HEK293T (cell line): ENCODE data around the gene SHC4.

Experiments used
- CTCF ChIA-PET: fragments of 350-600 bp; formaldehyde crosslinking; extraction: SDS; loops from one replicate; lab custom pipeline; 2021; ENCODE audit warnings: antibody characterized with exemption, inconsistent platforms; lab: Yijun Ruan, JAX
- POLR2A ChIA-PET: fragments of 350-600 bp; formaldehyde crosslinking; extraction: SDS; loops from one replicate; lab custom pipeline; 2020; ENCODE audit warnings: antibody characterized with exemption, inconsistent platforms; lab: Yijun Ruan, JAX
- DNase-seq: peaks from one replicate; pipeline ENCODE4 v3.0.0; 2012; ENCODE audit warnings: mixed read lengths; ENCODE audit errors: extremely low spot score
- ARNT ChIP-seq: fragments of 450-650 bp; IDR thresholded peaks from 2 replicates; pipeline ENCODE4 v1.6.1; 2017; ENCODE audit warnings: mild to moderate bottlenecking
- BHLHE40 ChIP-seq: fragments of 450-650 bp; IDR thresholded peaks from 2 replicates; pipeline ENCODE4 v1.6.1; 2016; ENCODE audit warnings: mild to moderate bottlenecking, moderate library complexity, borderline replicate concordance
- CTBP1 ChIP-seq: fragments of 450-650 bp; IDR thresholded peaks from 2 replicates; pipeline ENCODE4 v1.6.1; 2016; ENCODE audit warnings: borderline replicate concordance
- ELF4 ChIP-seq: fragments of 450-650 bp; IDR thresholded peaks from 2 replicates; pipeline ENCODE4 v1.6.1; 2017; ENCODE audit warnings: antibody characterized with exemption
- FOXA1 ChIP-seq: fragments of 450-650 bp; IDR thresholded peaks from 2 replicates; pipeline ENCODE4 v1.6.1; 2016; ENCODE audit warnings: mild to moderate bottlenecking
- FOXK2 ChIP-seq: fragments of 450-650 bp; IDR thresholded peaks from 2 replicates; pipeline ENCODE4 v1.6.1; 2016; ENCODE audit warnings: mild to moderate bottlenecking
- FOXM1 ChIP-seq: fragments of 450-650 bp; IDR thresholded peaks from 2 replicates; pipeline ENCODE4 v1.6.1; 2017; ENCODE audit warnings: mild to moderate bottlenecking, borderline replicate concordance
- HDGF ChIP-seq: fragments of 450-650 bp; IDR thresholded peaks from 2 replicates; pipeline ENCODE4 v1.6.1; 2017; ENCODE audit warnings: antibody characterized with exemption, borderline replicate concordance
- L3MBTL2 ChIP-seq: fragments of 450-650 bp; conservative IDR thresholded peaks from 2 replicates; pipeline ENCODE4 v1.6.1; 2016; ENCODE audit warnings: mild to moderate bottlenecking
- LEF1 ChIP-seq: fragments of 450-650 bp; IDR thresholded peaks from 2 replicates; pipeline ENCODE4 v1.6.1; 2017; ENCODE audit warnings: mild to moderate bottlenecking, borderline replicate concordance
- NFRKB ChIP-seq: fragments of 450-650 bp; IDR thresholded peaks from 2 replicates; pipeline ENCODE4 v1.6.1; 2016; ENCODE audit warnings: mild to moderate bottlenecking, moderate library complexity
- SP1 ChIP-seq: fragments of 450-650 bp; IDR thresholded peaks from 2 replicates; pipeline ENCODE4 v1.6.1; 2017
- SUZ12 ChIP-seq: fragments of 450-650 bp; IDR thresholded peaks from 2 replicates; pipeline ENCODE4 v1.6.1; 2016; ENCODE audit warnings: mild to moderate bottlenecking
- TARDBP ChIP-seq: fragments of 450-650 bp; IDR thresholded peaks from 2 replicates; pipeline ENCODE4 v1.6.1; 2016
- ZNF384 ChIP-seq: fragments of 450-650 bp; IDR thresholded peaks from 2 replicates; pipeline ENCODE4 v1.6.1; 2016
- TF ChIP-seq, protein P1 (sequence below): fragments of 450-650 bp; IDR thresholded peaks from 2 replicates; pipeline ENCODE4 v1.6.1; 2016

The SHC4 gene

DNA sequence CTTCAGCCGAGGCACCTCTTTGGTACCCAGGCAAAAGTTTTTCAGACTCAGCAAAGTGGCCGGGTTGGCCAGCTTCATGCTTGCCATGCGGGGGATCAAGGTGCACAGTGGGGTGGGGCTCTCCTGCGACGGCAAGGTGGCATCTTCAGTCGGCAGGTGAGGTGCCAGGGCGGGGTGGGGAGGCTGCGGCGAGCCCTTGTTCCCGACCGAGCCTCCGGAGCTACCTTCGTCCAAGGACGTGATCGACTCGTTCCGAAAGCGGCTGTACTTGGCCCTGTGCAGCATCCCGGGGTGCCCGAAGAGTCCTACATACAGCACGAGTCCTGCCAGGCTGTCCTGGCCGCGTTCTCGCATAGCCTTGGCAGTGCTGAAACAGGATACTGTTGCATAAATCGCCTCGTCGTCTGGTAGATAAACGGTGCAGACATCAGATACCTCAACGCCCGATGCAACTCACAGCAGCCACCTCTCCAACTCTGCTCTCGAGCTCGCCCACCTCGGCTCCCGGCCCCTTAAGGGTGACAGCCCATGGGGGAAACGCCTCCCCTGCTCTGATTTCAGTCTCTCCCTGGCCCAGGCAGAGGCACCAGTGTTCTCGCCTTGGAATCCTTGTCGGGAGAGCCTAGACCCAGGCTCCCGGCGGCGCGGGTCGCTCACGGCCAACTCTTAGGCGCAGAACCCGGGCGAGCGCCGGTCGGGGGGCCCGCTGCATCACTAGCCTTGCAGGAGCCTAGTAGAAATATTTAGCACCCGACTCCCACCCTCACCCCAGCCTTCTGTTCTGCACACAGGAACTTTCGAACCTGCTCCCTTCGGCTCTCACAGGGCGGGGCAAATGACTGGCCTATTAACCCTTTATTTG lies 826 bp downstream of the SHC4 start:
- TF ChIP-seq, protein P1, sequence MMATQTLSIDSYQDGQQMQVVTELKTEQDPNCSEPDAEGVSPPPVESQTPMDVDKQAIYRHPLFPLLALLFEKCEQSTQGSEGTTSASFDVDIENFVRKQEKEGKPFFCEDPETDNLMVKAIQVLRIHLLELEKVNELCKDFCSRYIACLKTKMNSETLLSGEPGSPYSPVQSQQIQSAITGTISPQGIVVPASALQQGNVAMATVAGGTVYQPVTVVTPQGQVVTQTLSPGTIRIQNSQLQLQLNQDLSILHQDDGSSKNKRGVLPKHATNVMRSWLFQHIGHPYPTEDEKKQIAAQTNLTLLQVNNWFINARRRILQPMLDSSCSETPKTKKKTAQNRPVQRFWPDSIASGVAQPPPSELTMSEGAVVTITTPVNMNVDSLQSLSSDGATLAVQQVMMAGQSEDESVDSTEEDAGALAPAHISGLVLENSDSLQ, result no peak
- no peak for TF ChIP-seq LEF1
- no peak for TF ChIP-seq FOXA1
- no peak for TF ChIP-seq SP1
- TF ChIP-seq L3MBTL2, result no peak
- no peak for TF ChIP-seq SUZ12
- no peak for TF ChIP-seq NFRKB
- no peak for TF ChIP-seq BHLHE40
- no peak for TF ChIP-seq HDGF
- no peak for TF ChIP-seq CTBP1
- no peak for TF ChIP-seq ARNT
- TF ChIP-seq TARDBP, result no peak
- no peak for TF ChIP-seq ELF4
- no peak for TF ChIP-seq FOXM1
- TF ChIP-seq ZNF384, result no peak
- TF ChIP-seq FOXK2, result no peak
- ChIA-PET POLR2A (interaction anchor here (1.4 to 5.9 kb wide), 3 partner anchors 12 to 85 kb away, joined by 3 to 35 read pairs (median 16); partner anchors contain the start of gene EID1), CTCF (interaction anchor here (0.7 to 3.8 kb wide), 3 partner anchors 13 to 1165 kb away, joined by 9 to 29 read pairs (median 12); no protein-coding TSS in a partner anchor)
- DNase-seq, result peak; percentile 11

DNA sequence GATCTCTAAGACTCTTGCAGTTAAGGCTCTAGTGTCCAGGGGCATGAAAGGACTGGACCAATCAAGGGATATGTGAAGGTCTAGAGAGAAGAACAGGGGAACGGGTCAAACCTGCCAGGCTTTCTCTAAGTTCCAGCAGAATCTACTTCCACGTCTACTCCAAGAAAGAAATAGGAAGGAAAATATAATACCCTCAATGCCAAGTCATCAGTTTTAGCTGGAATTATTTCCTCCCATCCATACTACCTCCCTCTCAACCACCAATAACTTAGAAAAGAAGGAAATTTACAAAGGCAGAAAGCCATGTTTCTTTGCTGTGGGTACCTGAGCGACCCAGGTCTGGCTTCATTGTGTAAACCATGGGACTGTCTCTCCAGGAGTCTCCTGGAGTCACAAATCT lies 7.8 kb downstream of the SHC4 start:
- ChIA-PET CTCF (no interaction called here), POLR2A (no interaction called here)
- no peak for TF ChIP-seq FOXK2
- no peak for TF ChIP-seq BHLHE40
- TF ChIP-seq, protein P1, result no peak
- TF ChIP-seq ARNT, result no peak
- TF ChIP-seq L3MBTL2, result no peak
- TF ChIP-seq SP1, result no peak
- no peak for TF ChIP-seq CTBP1
- no peak for TF ChIP-seq HDGF
- no peak for TF ChIP-seq TARDBP
- no peak for TF ChIP-seq LEF1
- TF ChIP-seq SUZ12, result no peak
- DNase-seq, result no peak

DNA sequence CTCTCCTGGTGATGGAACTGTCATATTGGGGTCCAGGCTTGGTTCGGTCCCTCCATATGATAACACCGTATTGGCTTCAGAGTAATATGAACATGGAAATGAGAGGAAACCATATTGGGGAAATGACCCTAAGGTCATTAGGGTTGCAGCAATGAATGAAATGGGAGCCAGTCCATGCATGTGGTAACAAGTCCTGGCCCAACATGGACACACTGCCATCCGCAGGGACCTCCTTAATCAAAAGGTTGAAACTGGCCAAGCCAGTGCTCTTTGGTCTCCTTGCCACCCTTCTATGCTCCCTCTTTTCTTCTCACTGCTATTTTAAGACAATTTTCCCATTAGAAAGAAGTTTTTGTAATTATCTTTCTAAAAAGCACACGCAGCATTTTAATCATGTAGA lies 8.3 kb downstream of the SHC4 start:
- ChIA-PET POLR2A (no interaction called here), CTCF (no interaction called here)
- no peak for DNase-seq
- no peak for TF ChIP-seq NFRKB
- TF ChIP-seq TARDBP, result no peak

DNA sequence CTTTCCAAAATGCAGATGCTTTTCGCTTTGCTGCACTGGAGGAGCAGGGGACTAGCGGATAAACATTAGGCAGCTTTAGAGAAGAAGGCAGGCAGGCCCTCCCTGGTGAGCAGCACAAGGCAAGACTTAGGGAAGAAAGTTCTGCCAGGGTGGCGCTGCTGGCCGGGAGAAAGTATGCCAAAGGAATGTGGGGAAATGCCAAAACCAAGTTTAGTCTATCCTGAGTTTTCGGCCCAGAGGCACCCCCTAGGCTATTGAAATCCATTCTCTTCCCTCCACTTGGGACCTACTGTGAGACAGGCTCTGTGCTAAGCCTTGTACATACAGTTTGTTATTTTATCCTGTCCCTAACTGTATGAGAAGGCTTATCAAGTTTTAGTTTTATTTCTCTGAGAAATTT lies 9.2 kb downstream of the SHC4 start:
- ChIA-PET CTCF (no interaction called here), POLR2A (no interaction called here)

DNA sequence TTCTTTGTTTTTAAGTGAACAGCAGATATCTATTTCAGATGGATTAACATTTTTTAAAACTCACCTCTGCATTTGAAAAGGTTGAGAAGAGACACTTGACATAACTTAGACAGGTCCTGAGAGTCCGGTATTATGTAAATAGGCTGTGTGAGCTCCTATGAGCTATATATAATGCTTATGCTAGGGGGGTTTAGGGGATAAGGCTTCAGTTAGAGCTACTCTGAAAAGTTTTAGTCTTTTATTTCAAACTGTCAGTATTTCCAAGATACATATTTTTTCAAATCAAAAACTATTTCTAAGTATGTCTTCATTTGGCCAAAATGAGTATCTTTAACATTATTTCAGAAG lies 16.9 kb downstream of the SHC4 start:
- ChIA-PET CTCF (no interaction called here), POLR2A (interaction anchor here (1.7 kb wide), 1 partner anchor 69 kb away, joined by 7 read pairs; the partner anchor contains the start of gene EID1)
- no peak for DNase-seq
- TF ChIP-seq NFRKB (no peak), FOXK2 (no peak), ARNT (no peak), ZNF384 (no peak), HDGF (no peak), FOXM1 (no peak)

More for the DNA sequence above, 9.2 kb downstream of the SHC4 start:
- TF ChIP-seq, protein P1, result no peak
- TF ChIP-seq NFRKB (no peak), SUZ12 (no peak), LEF1 (no peak), SP1 (no peak), FOXM1 (no peak), ARNT (no peak), TARDBP (no peak), ZNF384 (no peak), BHLHE40 (no peak), ELF4 (no peak), FOXA1 (no peak), FOXK2 (no peak), L3MBTL2 (no peak), CTBP1 (no peak), HDGF (no peak)
- DNase-seq, result no peak
